Right lobe of liver (tissue), 4 donors: ENCODE measurements around the gene MYRF.

Experiments used
- POLR2A ChIP-seq: fragments of 450-650 bp; IDR thresholded peaks from one replicate; pipeline ENCODE4 v1.6.1; 2017; ENCODE audit warnings: antibody characterized with exemption, mild to moderate bottlenecking
- TF ChIP-seq, protein P1 (sequence below), 4 donors: fragments of 200-600 bp in 3 of 4; fragments of 450-650 bp in 1 of 4; IDR thresholded peaks; one replicate each; pipeline versions ENCODE4 v1.5.1 to v1.8.0; 2016 to 2022; ENCODE audit warnings: antibody characterized with exemption in 4 of 4, mild to moderate bottlenecking in 2 of 4
- donor health status: DM: no; HTN: no; CAD: no.
- donor health status: DM: no; HTN: no; CAD: no.
- donor health status: DM: no; HTN: yes; CAD: no.

DNA sequence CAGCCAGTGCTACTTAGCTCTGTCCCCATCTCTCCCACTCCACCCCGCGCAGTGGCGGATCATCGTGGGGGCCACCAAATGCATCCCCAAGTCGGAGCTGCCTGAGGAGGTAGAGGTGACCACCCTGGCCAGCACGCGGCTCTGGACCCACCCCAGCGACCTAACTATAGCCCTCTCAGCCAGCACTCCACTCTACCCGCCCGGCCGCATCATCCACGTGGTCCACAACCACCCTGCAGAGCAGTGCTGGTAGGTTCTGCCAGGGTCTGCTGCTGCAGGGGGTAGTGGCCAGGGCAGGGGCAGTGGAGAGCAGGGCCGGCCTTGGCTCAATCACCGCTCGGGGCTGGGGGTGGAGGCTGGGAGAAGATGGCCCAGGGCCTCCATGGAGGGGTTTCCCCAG, 13.0 kb upstream of the MYRF start:
- TF ChIP-seq, protein P1, sequence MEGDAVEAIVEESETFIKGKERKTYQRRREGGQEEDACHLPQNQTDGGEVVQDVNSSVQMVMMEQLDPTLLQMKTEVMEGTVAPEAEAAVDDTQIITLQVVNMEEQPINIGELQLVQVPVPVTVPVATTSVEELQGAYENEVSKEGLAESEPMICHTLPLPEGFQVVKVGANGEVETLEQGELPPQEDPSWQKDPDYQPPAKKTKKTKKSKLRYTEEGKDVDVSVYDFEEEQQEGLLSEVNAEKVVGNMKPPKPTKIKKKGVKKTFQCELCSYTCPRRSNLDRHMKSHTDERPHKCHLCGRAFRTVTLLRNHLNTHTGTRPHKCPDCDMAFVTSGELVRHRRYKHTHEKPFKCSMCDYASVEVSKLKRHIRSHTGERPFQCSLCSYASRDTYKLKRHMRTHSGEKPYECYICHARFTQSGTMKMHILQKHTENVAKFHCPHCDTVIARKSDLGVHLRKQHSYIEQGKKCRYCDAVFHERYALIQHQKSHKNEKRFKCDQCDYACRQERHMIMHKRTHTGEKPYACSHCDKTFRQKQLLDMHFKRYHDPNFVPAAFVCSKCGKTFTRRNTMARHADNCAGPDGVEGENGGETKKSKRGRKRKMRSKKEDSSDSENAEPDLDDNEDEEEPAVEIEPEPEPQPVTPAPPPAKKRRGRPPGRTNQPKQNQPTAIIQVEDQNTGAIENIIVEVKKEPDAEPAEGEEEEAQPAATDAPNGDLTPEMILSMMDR (IDR thresholded peaks at IDR 0.05) = no peak
- TF ChIP-seq POLR2A = no peak
